Stimulated activated CD4-positive, alpha-beta T cell treated with anti-CD3 and anti-CD28 coated beads, Interleukin-1b, Interleukin-23, amount 100 ng/mL, for 24 hours (primary cell): ENCODE results near the gene PPEF1.
"Not testable (repeated sequence)": the region's sequence is repeated elsewhere in the genome, so short reads cannot be mapped to it uniquely, and the experiment has no call there.

Experiments used
- DNase-seq, 4 experiments: peaks; one replicate each; pipeline ENCODE4 v3.0.0-alpha.2; 2020; ENCODE audit warnings: low read depth in 4 of 4, low spot score in 1 of 4

The PPEF1 gene

GRCh38 chrX:18793601-18794089, 86.2 kb downstream of the PPEF1 start:
- no peak for DNase-seq

GRCh38 chrX:18797141-18797540, 89.7 kb downstream of the PPEF1 start:
- no peak for DNase-seq

GRCh38 chrX:18799911-18800310, 92.5 kb downstream of the PPEF1 start:
- no peak for DNase-seq

GRCh38 chrX:18809641-18810040, 102.2 kb downstream of the PPEF1 start:
- no peak for DNase-seq

GRCh38 chrX:18810416-18810815, 103.0 kb downstream of the PPEF1 start:
- DNase-seq = no peak

- no peak for DNase-seq
Measured at GRCh38 chrX:18825375-18825774, 117.9 kb downstream of the PPEF1 start.

- DNase-seq = no peak
Measured at GRCh38 chrX:18828832-18829404, 121.5 kb downstream of the PPEF1 start.

- DNase-seq = no peak
Measured at GRCh38 chrX:18833071-18833731, 125.8 kb downstream of the PPEF1 start.

- not testable (repeated sequence) for DNase-seq
Measured at GRCh38 chrX:18847901-18848300, 140.5 kb downstream of the PPEF1 start.

GRCh38 chrX:18855919-18856644, 148.6 kb downstream of the PPEF1 start:
- no peak for DNase-seq

GRCh38 chrX:18856645-18856997, 149.2 kb downstream of the PPEF1 start:
- DNase-seq = no peak

GRCh38 chrX:18861511-18861910, 154.1 kb downstream of the PPEF1 start:
- DNase-seq = no peak

GRCh38 chrX:18864390-18864920, 157.0 kb downstream of the PPEF1 start:
- DNase-seq = no peak

- DNase-seq = no peak
Measured at GRCh38 chrX:18871161-18871890, 163.9 kb downstream of the PPEF1 start.

- DNase-seq = no peak
Measured at GRCh38 chrX:18871970-18872369, 164.5 kb downstream of the PPEF1 start.

- no peak for DNase-seq
Measured at GRCh38 chrX:18872621-18873020, 165.2 kb downstream of the PPEF1 start.

GRCh38 chrX:18873189-18873791, 165.8 kb downstream of the PPEF1 start:
- no peak for DNase-seq

- DNase-seq = no peak
Measured at GRCh38 chrX:18873836-18874235, 166.4 kb downstream of the PPEF1 start.

- no peak for DNase-seq
Measured at GRCh38 chrX:18874560-18875255, 167.3 kb downstream of the PPEF1 start.

GRCh38 chrX:18875256-18875878, 167.9 kb downstream of the PPEF1 start:
- DNase-seq = no peak
